ENCODE data around the gene C2CD4C.
"Not testable (repeated sequence)": the region's sequence is repeated elsewhere in the genome, so short reads cannot be mapped to it uniquely, and the experiment has no call there.

Gene C2CD4C

GRCh38 chr19:438416-438958 is 29.5 kb upstream of the C2CD4C start:
- no peak for DNase-seq (ENCODE audit: low read depth in 2 of 2)

- no peak for DNase-seq (ENCODE audit: low read depth in 2 of 2)
Observed at GRCh38 chr19:437041-437440, 28.1 kb upstream of the C2CD4C start.

GRCh38 chr19:436413-436950 is 27.5 kb upstream of the C2CD4C start:
- DNase-seq (ENCODE audit: low read depth in 2 of 2), result no peak

GRCh38 chr19:435707-436412 is 26.9 kb upstream of the C2CD4C start:
- DNase-seq (ENCODE audit: low read depth in 2 of 2), result no peak

- no peak for DNase-seq (ENCODE audit: low read depth in 2 of 2)
Observed at GRCh38 chr19:435056-435706, 26.2 kb upstream of the C2CD4C start.

GRCh38 chr19:434152-434960 is 25.4 kb upstream of the C2CD4C start:
- DNase-seq (ENCODE audit: low read depth in 2 of 2), result no peak

- no peak for DNase-seq (ENCODE audit: low read depth in 2 of 2)
Observed at GRCh38 chr19:430701-431100, 21.8 kb upstream of the C2CD4C start.

- no peak for DNase-seq (ENCODE audit: low read depth in 2 of 2)
Observed at GRCh38 chr19:428149-428548, 19.2 kb upstream of the C2CD4C start.

GRCh38 chr19:427675-428074 is 18.7 kb upstream of the C2CD4C start:
- not testable (repeated sequence) for DNase-seq (ENCODE audit: low read depth in 2 of 2)

GRCh38 chr19:426725-427445 is 17.9 kb upstream of the C2CD4C start:
- DNase-seq (ENCODE audit: low read depth in 2 of 2), result no peak

- DNase-seq (ENCODE audit: low read depth in 2 of 2), result no peak
Observed at GRCh38 chr19:425056-425455, 16.1 kb upstream of the C2CD4C start.

GRCh38 chr19:424546-424945 is 15.6 kb upstream of the C2CD4C start:
- DNase-seq (ENCODE audit: low read depth in 2 of 2), result no peak

- no peak for DNase-seq (ENCODE audit: low read depth in 2 of 2)
Observed at GRCh38 chr19:423691-424466, 14.9 kb upstream of the C2CD4C start.

GRCh38 chr19:422917-423226 is 13.9 kb upstream of the C2CD4C start:
- not testable (repeated sequence) for DNase-seq (ENCODE audit: low read depth in 2 of 2)

- no peak for DNase-seq (ENCODE audit: low read depth in 2 of 2)
Observed at GRCh38 chr19:422213-422916, 13.4 kb upstream of the C2CD4C start.

- no peak for DNase-seq (ENCODE audit: low read depth in 2 of 2)
Observed at GRCh38 chr19:419721-420515, 11.0 kb upstream of the C2CD4C start.

GRCh38 chr19:418761-419671 is 10.1 kb upstream of the C2CD4C start:
- no peak for DNase-seq (ENCODE audit: low read depth in 2 of 2)

- no peak for DNase-seq (ENCODE audit: low read depth in 2 of 2)
Observed at GRCh38 chr19:416416-416815, 7.5 kb upstream of the C2CD4C start.
